Sigmoid colon (tissue), 7 donors: Measurements from ENCODE around the gene MAF. TPM values are rescaled to one million over a fixed set of nuclear protein-coding genes. Genes with fewer than 3 reads are reported as not detected.

Experiments used
- DNase-seq: peaks from one replicate; pipeline ENCODE4 v3.0.0-alpha.2; 2019
- H3K27ac ChIP-seq, 4 donors: fragments of 200-600 bp; sonication (generic); one replicate each; pipeline ENCODE4 v1.5.1; 2016 to 2019; ENCODE audit warnings: mild to moderate bottlenecking in 1 of 4
- H3K27me3 ChIP-seq, 3 donors: fragments of 200-600 bp; sonication (generic); one replicate each; pipeline ENCODE4 v1.5.1; 2019; ENCODE audit warnings: mild to moderate bottlenecking in 1 of 3
- H3K36me3 ChIP-seq, 4 donors: fragments of 200-600 bp; sonication (generic); one replicate each; pipeline ENCODE4 v1.5.1; 2016 to 2019
- H3K4me1 ChIP-seq, 4 donors: fragments of 200-600 bp; sonication (generic); one replicate each; pipeline ENCODE4 v1.5.1; 2017 to 2019
- H3K4me3 ChIP-seq, 4 donors: fragments of 200-600 bp; sonication (generic); one replicate each; pipeline ENCODE4 v1.5.1; 2017 to 2019; ENCODE audit warnings: mild to moderate bottlenecking in 2 of 4, moderate library complexity in 1 of 4
- H3K9me3 ChIP-seq, 4 donors: fragments of 200-600 bp in 3 of 4; sonication (generic) in 3 of 4; one replicate each; pipeline versions ENCODE4 v1.5.1 to v1.6.1; 2013 to 2019
- EP300 ChIP-seq, 4 donors: sonication (generic); formaldehyde crosslinking; IDR thresholded peaks; one replicate each; pipeline ENCODE4 v1.6.1; 2017; ENCODE audit warnings: antibody characterized with exemption in 4 of 4
- POLR2A ChIP-seq, 2 donors: fragments of 450-650 bp; IDR thresholded peaks; one replicate each; pipeline ENCODE4 v1.6.1; 2016; ENCODE audit warnings: antibody characterized with exemption in 2 of 2, mild to moderate bottlenecking in 2 of 2, moderate library complexity in 2 of 2
- POLR2AphosphoS5 ChIP-seq, 4 donors: sonication (generic); formaldehyde crosslinking; IDR thresholded peaks; one replicate each; pipeline ENCODE4 v1.6.1; 2017; ENCODE audit warnings: antibody characterized with exemption in 4 of 4
- WGBS, 2 donors: extraction: QIAGEN DNeasy Blood & Tissue Kit; methylation state at CpG; one replicate each; pipeline ENCODE4 v1.1.7; 2013; 5-methylcytosine and 5-hydroxymethylcytosine counted together
- intact Hi-C: fragments of 100-400 bp; cut with DNase I; formaldehyde crosslinking; loops from one replicate; pipeline ENCODE4 v1.15.1; 2023
- polyA plus RNA-seq, 3 donors: library from polyadenylated mRNA; stranded (reverse); fragments of 200-250 nt; gene quantifications; one replicate each; pipeline ENCODE4 v1.2.3, GENCODE V29; 2013
- total RNA-seq, 4 donors: library from RNA; depleted of rRNA; stranded (reverse); fragments of >200 nt; gene quantifications; one replicate each; pipeline ENCODE4 v1.1.0, GENCODE V29; 2016
- TF ChIP-seq, protein P1 (sequence below), 4 experiments: fragments of 450-650 bp in 3 of 4; fragments of 200-600 bp in 1 of 4; IDR thresholded peaks; one replicate each; pipeline ENCODE4 v1.5.1; 2016 to 2019; ENCODE audit warnings: antibody characterized with exemption in 4 of 4, mild to moderate bottlenecking in 3 of 4, moderate library complexity in 2 of 4
- donor health status: healthy with polysubstance abuse.
- donor health status: Bipolar disorder and iron deficiency.
- donor health status: healthy.

MAF gene
- total RNA-seq (10 to 100 TPM; 19.1 to 46.3 (median 36.2) TPM), polyA plus RNA-seq (10 to 100 TPM in 1 of 3 donors, 1 to 10 TPM in 2; 6.0 to 12.6 (median 9.2) TPM)

DNA sequence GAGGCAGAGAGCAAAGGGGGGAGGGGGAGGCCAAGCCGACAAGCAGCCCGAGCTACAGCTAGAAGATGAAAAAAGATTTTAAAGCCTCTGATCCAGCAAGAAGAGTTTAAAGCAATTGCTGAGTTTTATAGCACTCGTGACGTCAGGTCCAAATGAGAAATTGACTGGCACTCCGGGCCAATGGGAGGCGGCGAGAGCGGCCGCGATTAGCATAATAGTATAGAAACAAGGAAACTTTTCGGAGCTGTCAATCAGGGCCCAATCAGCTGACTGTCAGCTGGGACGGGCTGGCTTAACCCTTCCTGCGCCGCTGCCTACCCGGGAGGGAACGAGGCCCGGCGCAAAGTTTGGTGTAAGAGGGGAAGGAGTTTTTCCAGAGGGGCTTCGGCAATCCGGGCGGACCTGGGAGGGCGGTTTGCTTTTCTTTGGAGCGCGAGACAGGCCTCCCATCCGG lies at the start of gene MAF:
TSS of gene MAF (minus strand) at position 100 of the 454 bp plus-strand sequence. CDS start 835 bp downstream, outside the sequence.
- Histone ChIP-seq H3K27ac (peak within 1 kb of the TSS; percentile 87 to 94 (median 90)), H3K4me1 (peaks cover 0 to 24% (median 17%) of the 10 kb centered on the region in 4 donors), H3K4me3 (peak within 1 kb of the TSS; percentile 45 to 76 (median 69)), H3K36me3 (no peaks in the 10 kb centered on the region), H3K9me3 (no peaks in the 10 kb centered on the region), H3K27me3 (no peaks in the 10 kb centered on the region)
- DNase-seq, result peak; percentile 95
- no peak for TF ChIP-seq POLR2A (IDR thresholded peaks at IDR 0.05)
- TF ChIP-seq, protein P1, sequence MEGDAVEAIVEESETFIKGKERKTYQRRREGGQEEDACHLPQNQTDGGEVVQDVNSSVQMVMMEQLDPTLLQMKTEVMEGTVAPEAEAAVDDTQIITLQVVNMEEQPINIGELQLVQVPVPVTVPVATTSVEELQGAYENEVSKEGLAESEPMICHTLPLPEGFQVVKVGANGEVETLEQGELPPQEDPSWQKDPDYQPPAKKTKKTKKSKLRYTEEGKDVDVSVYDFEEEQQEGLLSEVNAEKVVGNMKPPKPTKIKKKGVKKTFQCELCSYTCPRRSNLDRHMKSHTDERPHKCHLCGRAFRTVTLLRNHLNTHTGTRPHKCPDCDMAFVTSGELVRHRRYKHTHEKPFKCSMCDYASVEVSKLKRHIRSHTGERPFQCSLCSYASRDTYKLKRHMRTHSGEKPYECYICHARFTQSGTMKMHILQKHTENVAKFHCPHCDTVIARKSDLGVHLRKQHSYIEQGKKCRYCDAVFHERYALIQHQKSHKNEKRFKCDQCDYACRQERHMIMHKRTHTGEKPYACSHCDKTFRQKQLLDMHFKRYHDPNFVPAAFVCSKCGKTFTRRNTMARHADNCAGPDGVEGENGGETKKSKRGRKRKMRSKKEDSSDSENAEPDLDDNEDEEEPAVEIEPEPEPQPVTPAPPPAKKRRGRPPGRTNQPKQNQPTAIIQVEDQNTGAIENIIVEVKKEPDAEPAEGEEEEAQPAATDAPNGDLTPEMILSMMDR (IDR thresholded peaks at IDR 0.05), result no peak
- peak; percentile 64 to 86 (median 79) for TF ChIP-seq POLR2AphosphoS5 (IDR thresholded peaks at IDR 0.05)
- TF ChIP-seq EP300 (IDR thresholded peaks at IDR 0.05), result no peak
- WGBS, 2 donors, result 0 to 1% methylated on average over 25 of the region's 25 CpGs
- intact Hi-C loops, result loop anchor here (2.0 to 10.0 kb wide), 9 partner anchors 168 to 1478 kb away; no protein-coding TSS in a partner anchor

DNA sequence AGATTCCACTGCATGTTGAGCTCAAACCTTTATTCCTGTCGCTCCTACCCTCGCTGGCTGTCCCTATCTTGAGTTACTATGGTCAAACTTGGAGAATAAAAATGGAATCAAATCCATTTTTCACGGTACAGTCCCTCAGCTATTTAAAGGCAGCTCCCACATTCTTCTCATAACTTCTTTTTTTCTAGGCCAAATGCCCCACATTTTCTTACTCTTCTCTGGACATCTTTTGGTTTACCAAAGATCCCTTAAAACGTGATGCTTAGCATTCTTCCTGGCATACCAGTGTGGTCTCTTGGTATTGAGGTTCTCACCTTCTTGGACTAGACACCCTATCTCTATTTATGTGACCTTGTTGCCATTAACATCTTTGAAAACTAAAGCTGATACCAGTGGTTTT lies 48.3 kb upstream of the MAF start:
- Histone ChIP-seq H3K27me3 (no peaks in the 10 kb centered on the region), H3K36me3 (no peaks in the 10 kb centered on the region), H3K4me3 (no peak overlapping the region), H3K9me3 (no peaks in the 10 kb centered on the region), H3K27ac (no peak overlapping the region), H3K4me1 (peaks cover 0 to 17% (median 17%) of the 10 kb centered on the region in 4 donors)
- 84% methylated on average over 4 of the region's 4 CpGs for WGBS, 2 donors
- TF ChIP-seq POLR2AphosphoS5 (IDR thresholded peaks at IDR 0.05) (no peak), EP300 (IDR thresholded peaks at IDR 0.05) (no peak), POLR2A (IDR thresholded peaks at IDR 0.05) (no peak)
- TF ChIP-seq, protein P1 (IDR thresholded peaks at IDR 0.05), result no peak
- intact Hi-C loops, result no loop called here
- DNase-seq, result no peak

DNA sequence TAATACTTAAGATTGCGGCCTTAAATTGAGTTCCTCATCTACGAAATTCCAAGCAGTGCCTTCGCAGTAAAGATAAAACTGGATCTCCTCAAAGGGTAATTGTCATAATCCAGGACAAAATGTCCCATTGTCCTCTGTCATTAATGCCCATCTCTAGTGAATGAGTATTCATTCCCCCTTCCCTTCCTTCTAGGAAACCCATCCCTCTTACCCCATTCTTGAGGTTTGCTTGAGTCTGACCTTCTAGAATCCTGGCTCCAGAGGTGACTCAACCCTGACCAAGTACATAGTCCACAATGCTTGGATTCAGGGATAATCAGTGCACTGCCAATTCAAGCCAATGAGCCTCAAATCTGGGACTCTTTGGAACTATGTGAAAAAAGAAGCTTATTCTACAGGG lies 47.0 kb upstream of the MAF start:
- H3K27ac ChIP-seq, result no peak overlapping the region

DNA sequence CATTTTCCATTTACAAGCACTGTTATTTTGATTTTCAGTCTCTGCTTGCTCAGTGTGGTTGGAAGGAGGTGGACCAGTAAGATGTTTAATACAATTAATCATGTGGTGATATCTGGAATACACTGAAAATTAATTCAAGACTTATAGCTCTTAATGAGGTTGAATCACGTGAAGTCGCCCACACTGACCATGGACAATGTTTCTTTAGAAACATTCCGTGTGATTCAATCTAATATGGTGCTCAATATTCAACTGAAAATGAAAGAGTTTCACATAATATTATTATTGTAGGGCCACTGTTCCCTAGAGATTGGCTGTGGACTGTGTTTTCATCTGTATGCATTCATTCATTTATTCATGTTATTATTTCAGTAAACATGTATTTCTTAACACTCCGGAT lies 45.2 kb upstream of the MAF start:
- intact Hi-C loops, result no loop called here
- 85 to 92% methylated on average over 4 of the region's 4 CpGs for WGBS, 2 donors

More for the DNA sequence above, 47.0 kb upstream of the MAF start:
- 88 to 95% methylated on average over 3 of the region's 3 CpGs for WGBS, 2 donors
- peaks cover 0 to 12% (median 8%) of the 10 kb centered on the region in 4 donors for H3K4me1 ChIP-seq
- no peaks in the 10 kb centered on the region for H3K27me3 ChIP-seq
- no peaks in the 10 kb centered on the region for H3K36me3 ChIP-seq
- intact Hi-C loops, result no loop called here
- no peak overlapping the region for H3K4me3 ChIP-seq
- no peak for DNase-seq
- no peaks in the 10 kb centered on the region for H3K9me3 ChIP-seq
- TF ChIP-seq EP300 (IDR thresholded peaks at IDR 0.05), result no peak
- TF ChIP-seq, protein P1 (IDR thresholded peaks at IDR 0.05), result no peak
- TF ChIP-seq POLR2A (IDR thresholded peaks at IDR 0.05), result no peak
- TF ChIP-seq POLR2AphosphoS5 (IDR thresholded peaks at IDR 0.05), result no peak

More for the DNA sequence above, 45.2 kb upstream of the MAF start:
- no peaks in the 10 kb centered on the region for H3K36me3 ChIP-seq
- TF ChIP-seq POLR2A (IDR thresholded peaks at IDR 0.05) (no peak), POLR2AphosphoS5 (IDR thresholded peaks at IDR 0.05) (no peak), EP300 (IDR thresholded peaks at IDR 0.05) (no peak)
- TF ChIP-seq, protein P1 (IDR thresholded peaks at IDR 0.05), result no peak
- no peaks in the 10 kb centered on the region for H3K27me3 ChIP-seq
- H3K9me3 ChIP-seq, result no peaks in the 10 kb centered on the region
- H3K4me1 ChIP-seq, result peaks cover 0 to 5% (median 4%) of the 10 kb centered on the region in 4 donors
- DNase-seq, result no peak
- no peak overlapping the region for H3K27ac ChIP-seq
- H3K4me3 ChIP-seq, result no peak overlapping the region
